ENCODE results near the gene FAM120B.

The FAM120B gene

DNA sequence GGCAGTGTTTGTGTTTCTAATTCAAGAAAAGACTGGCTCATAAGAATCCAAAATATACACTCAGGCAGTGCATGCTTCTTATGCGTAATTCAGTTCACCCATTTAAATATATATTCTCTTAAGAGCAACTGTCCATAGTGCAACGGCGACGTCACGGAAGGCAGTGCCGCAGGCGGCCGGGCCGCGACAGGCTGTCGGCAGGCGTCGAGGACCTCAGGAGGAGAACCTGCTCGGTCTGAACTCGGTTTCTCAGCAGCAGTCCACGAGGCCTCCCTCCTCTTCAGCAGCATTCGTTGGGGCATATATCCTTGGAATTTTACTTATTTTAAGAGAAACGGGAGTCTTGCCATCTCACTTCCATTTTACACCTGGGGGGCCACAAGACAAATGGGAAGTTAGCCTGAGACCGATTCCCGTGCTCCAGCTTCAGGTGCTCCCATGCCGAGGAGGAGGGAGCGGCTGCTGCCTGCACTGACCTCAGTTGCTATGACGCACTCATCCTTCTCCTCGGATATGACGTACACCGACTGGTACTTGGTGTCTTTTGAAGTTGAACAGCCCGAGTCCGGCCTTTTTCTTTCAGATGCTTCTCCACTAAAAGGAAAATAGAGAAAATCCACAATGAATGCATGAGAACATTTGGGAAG, 23.9 kb upstream of the FAM120B start:
- Histone ChIP-seq H3K9ac (ENCODE audit: low read depth, low read length) (no peak overlapping the region), H3K4me2 (ENCODE audit: insufficient read depth, low read length) (no peak overlapping the region), H3K79me2 (ENCODE audit: insufficient read depth, low read length) (no peaks in the 10 kb centered on the region), H3K27me3 (ENCODE audit: insufficient read depth, low read length, poor library complexity) (peaks cover 7% of the 10 kb centered on the region), H2AFZ (ENCODE audit: low read depth, low read length) (no peak overlapping the region), H3K27ac (ENCODE audit: low read length) (no peak overlapping the region), H3K4me3 (ENCODE audit: low read depth in 1 of 2, low read length in 2 of 2) (no peak overlapping the region), H3K4me1 (ENCODE audit: insufficient read depth, low read length) (peaks cover 25% of the 10 kb centered on the region), H3K36me3 (ENCODE audit: insufficient read depth, low read length) (no peaks in the 10 kb centered on the region), H3K9me3 (ENCODE audit: insufficient read depth, low read length, severe bottlenecking) (no peaks in the 10 kb centered on the region), H4K20me1 (ENCODE audit: insufficient read depth, low read length) (peaks cover 13% of the 10 kb centered on the region)
- ATAC-seq (ENCODE audit: insufficient read depth, low read depth): no peak
- no peak for DNase-seq
- no peak for TF ChIP-seq EZH2 (IDR thresholded peaks at IDR 0.05; ENCODE audit: borderline replicate concordance, low read depth, low read length, severe bottlenecking)
- TF ChIP-seq, protein P1, sequence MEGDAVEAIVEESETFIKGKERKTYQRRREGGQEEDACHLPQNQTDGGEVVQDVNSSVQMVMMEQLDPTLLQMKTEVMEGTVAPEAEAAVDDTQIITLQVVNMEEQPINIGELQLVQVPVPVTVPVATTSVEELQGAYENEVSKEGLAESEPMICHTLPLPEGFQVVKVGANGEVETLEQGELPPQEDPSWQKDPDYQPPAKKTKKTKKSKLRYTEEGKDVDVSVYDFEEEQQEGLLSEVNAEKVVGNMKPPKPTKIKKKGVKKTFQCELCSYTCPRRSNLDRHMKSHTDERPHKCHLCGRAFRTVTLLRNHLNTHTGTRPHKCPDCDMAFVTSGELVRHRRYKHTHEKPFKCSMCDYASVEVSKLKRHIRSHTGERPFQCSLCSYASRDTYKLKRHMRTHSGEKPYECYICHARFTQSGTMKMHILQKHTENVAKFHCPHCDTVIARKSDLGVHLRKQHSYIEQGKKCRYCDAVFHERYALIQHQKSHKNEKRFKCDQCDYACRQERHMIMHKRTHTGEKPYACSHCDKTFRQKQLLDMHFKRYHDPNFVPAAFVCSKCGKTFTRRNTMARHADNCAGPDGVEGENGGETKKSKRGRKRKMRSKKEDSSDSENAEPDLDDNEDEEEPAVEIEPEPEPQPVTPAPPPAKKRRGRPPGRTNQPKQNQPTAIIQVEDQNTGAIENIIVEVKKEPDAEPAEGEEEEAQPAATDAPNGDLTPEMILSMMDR (IDR thresholded peaks at IDR 0.05; ENCODE audit: borderline replicate concordance, extremely low read depth, low read length, poor library complexity, severe bottlenecking): no peak

DNA sequence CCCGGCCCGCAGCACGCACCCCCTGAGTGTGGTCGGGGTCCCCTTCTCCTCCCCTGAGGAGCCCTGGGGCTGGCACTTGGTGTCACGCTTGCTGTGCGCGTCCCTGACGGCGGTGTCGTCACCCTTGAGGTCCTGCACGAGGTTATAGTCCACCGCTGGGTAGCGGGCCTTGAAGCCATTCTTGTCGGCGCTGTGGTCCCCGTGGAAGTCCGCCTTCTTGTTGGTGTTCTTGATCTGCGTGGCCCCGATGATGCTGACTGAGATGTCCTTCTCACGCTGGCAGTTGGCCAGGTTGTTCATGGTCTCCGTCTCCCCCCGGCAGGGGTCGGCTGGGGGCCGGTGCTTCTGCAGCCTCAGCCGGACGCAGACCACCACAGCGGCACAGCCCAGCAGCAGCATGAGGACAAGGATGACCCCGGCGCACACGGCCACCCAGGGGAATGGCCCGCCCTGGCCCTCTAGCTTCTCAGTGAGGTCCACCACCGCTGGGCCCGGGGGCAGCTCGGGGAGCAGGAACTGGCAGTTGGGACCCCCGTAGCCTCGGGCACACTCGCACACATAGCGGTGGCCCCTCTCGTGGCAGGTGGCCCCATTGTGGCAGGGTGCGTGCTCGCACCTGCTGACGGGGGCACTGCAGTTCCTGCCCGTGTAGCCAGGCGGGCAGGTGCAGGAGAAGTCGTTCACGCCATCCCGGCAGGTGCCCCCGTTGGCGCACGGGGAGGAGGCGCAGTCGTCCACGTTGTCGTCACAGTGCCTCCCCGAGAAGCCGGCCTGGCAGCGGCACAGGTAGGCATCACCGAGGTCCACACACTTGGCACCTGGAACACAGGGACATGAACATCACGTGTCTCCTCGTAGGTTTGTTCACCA, 23.1 kb upstream of the FAM120B start:
- no peak overlapping the region for H3K9ac ChIP-seq (ENCODE audit: low read depth, low read length)
- DNase-seq: no peak
- H3K9me3 ChIP-seq (ENCODE audit: insufficient read depth, low read length, severe bottlenecking): no peaks in the 10 kb centered on the region
- H2AFZ ChIP-seq (ENCODE audit: low read depth, low read length): no peak overlapping the region
- peaks cover 17% of the 10 kb centered on the region for H3K4me1 ChIP-seq (ENCODE audit: insufficient read depth, low read length)
- no peak overlapping the region for H3K4me3 ChIP-seq (ENCODE audit: low read depth in 1 of 2, low read length in 2 of 2)
- H4K20me1 ChIP-seq (ENCODE audit: insufficient read depth, low read length): peaks cover 17% of the 10 kb centered on the region
- TF ChIP-seq, protein P1 (IDR thresholded peaks at IDR 0.05; ENCODE audit: borderline replicate concordance, extremely low read depth, low read length, poor library complexity, severe bottlenecking): no peak
- TF ChIP-seq EZH2 (IDR thresholded peaks at IDR 0.05; ENCODE audit: borderline replicate concordance, low read depth, low read length, severe bottlenecking): no peak
- no peak overlapping the region for H3K4me2 ChIP-seq (ENCODE audit: insufficient read depth, low read length)
- no peak for ATAC-seq (ENCODE audit: insufficient read depth, low read depth)
- no peak overlapping the region for H3K27ac ChIP-seq (ENCODE audit: low read length)
- peaks cover 8% of the 10 kb centered on the region for H3K27me3 ChIP-seq (ENCODE audit: insufficient read depth, low read length, poor library complexity)
- no peaks in the 10 kb centered on the region for H3K79me2 ChIP-seq (ENCODE audit: insufficient read depth, low read length)
- no peaks in the 10 kb centered on the region for H3K36me3 ChIP-seq (ENCODE audit: insufficient read depth, low read length)

DNA sequence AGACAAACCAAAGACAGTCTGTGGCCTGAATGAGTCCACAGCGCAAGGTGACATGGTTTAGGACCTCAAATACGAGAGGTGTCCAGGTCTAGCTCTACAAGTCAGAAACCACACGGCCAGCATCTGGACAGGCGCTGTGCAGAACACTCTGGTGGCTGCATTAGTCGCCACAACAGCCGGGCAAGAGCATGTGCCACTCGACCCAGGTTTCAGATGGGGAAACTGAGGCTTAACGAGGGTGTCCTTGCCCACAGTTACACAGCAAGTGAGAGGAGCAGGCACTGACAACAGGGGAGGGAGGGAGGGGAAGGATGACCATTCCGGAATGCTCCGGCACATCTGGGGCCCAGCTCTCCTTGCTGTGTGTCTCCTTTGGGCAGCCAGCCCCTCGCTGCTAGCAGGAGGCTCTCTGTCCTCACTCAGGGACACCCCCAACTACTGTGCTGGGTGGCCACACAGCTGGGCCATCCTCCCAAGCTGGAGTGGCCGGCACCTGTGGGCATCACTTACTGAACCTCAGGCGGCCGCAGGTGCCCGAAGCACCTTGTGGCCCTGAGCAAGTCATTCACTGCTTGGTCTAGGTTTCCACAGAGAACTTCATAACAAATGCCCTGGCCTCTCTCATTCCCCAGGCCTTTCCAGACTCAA, 22.3 kb upstream of the FAM120B start:
- Histone ChIP-seq H3K9me3 (ENCODE audit: insufficient read depth, low read length, severe bottlenecking) (no peaks in the 10 kb centered on the region), H3K9ac (ENCODE audit: low read depth, low read length) (no peak overlapping the region), H3K4me2 (ENCODE audit: insufficient read depth, low read length) (no peak overlapping the region), H3K4me1 (ENCODE audit: insufficient read depth, low read length) (peaks cover 9% of the 10 kb centered on the region), H2AFZ (ENCODE audit: low read depth, low read length) (no peak overlapping the region), H3K27me3 (ENCODE audit: insufficient read depth, low read length, poor library complexity) (peaks cover 12% of the 10 kb centered on the region), H3K4me3 (ENCODE audit: low read depth in 1 of 2, low read length in 2 of 2) (no peak overlapping the region), H3K36me3 (ENCODE audit: insufficient read depth, low read length) (no peaks in the 10 kb centered on the region), H3K79me2 (ENCODE audit: insufficient read depth, low read length) (no peaks in the 10 kb centered on the region), H3K27ac (ENCODE audit: low read length) (no peak overlapping the region), H4K20me1 (ENCODE audit: insufficient read depth, low read length) (peaks cover 23% of the 10 kb centered on the region)
- DNase-seq: no peak
- ATAC-seq (ENCODE audit: insufficient read depth, low read depth): no peak
- TF ChIP-seq, protein P1 (IDR thresholded peaks at IDR 0.05; ENCODE audit: borderline replicate concordance, extremely low read depth, low read length, poor library complexity, severe bottlenecking): no peak
- no peak for TF ChIP-seq EZH2 (IDR thresholded peaks at IDR 0.05; ENCODE audit: borderline replicate concordance, low read depth, low read length, severe bottlenecking)
